H9 (cell line): ENCODE measurements around the gene HNMT. TPM values are rescaled to one million over a fixed set of nuclear protein-coding genes. Genes with fewer than 3 reads are reported as not detected.

Experiments used
- DNase-seq: peaks from one replicate; pipeline ENCODE4 v3.0.0-alpha.2; 2017
- H2AFZ ChIP-seq: one replicate; pipeline ENCODE4 v1.6.1; 2013; ENCODE audit warnings: mild to moderate bottlenecking, low read length, control low read depth, moderate library complexity
- H2AK5ac ChIP-seq: 2 replicates; pipeline ENCODE4 v1.6.1; 2013; ENCODE audit warnings: low read length, control low read depth, mixed read lengths; ENCODE audit not compliant: insufficient read length
- H2BK120ac ChIP-seq: one replicate; pipeline ENCODE4 v1.6.1; 2013; ENCODE audit warnings: low read depth, mild to moderate bottlenecking, low read length, control low read depth, inconsistent platforms; ENCODE audit not compliant: poor library complexity, severe bottlenecking
- H2BK12ac ChIP-seq: 2 replicates; pipeline ENCODE4 v1.6.1; 2013; ENCODE audit warnings: low read length, control low read depth, mixed read lengths, low read depth; ENCODE audit not compliant: insufficient read length
- H2BK15ac ChIP-seq: 2 replicates; pipeline ENCODE4 v1.6.1; 2013; ENCODE audit warnings: low read depth, low read length, control low read depth
- H2BK20ac ChIP-seq: one replicate; pipeline ENCODE4 v1.6.1; 2013; ENCODE audit warnings: low read depth, mild to moderate bottlenecking, low read length, control low read depth, inconsistent platforms; ENCODE audit not compliant: poor library complexity, severe bottlenecking
- H2BK5ac ChIP-seq: 2 replicates; pipeline ENCODE4 v1.6.1; 2013; ENCODE audit warnings: low read length, control low read depth, mixed read lengths; ENCODE audit not compliant: insufficient read length
- H3K14ac ChIP-seq: 2 replicates; pipeline ENCODE4 v1.6.1; 2013; ENCODE audit warnings: low read length, control low read depth; ENCODE audit not compliant: insufficient read depth
- H3K18ac ChIP-seq: 2 replicates; pipeline ENCODE4 v1.6.1; 2013; ENCODE audit warnings: low read depth, mild to moderate bottlenecking, mixed read lengths, low read length, control low read depth; ENCODE audit not compliant: insufficient read length
- H3K23ac ChIP-seq: 2 replicates; pipeline ENCODE4 v1.6.1; 2013; ENCODE audit warnings: low read length, control low read depth, mixed read lengths, low read depth; ENCODE audit not compliant: insufficient read length
- H3K23me2 ChIP-seq: 2 replicates; pipeline ENCODE4 v1.6.1; 2013; ENCODE audit warnings: low read depth, mild to moderate bottlenecking, mixed read lengths, low read length, control low read depth; ENCODE audit not compliant: insufficient read length, poor library complexity, severe bottlenecking
- H3K27ac ChIP-seq: 2 replicates; pipeline ENCODE4 v1.5.1; 2013; ENCODE audit warnings: low read length, control low read depth, mixed read lengths, low read depth; ENCODE audit not compliant: insufficient read length
- H3K27me3 ChIP-seq: 2 replicates; pipeline ENCODE4 v1.6.1; 2013; ENCODE audit warnings: low read length, control low read depth, inconsistent platforms; ENCODE audit not compliant: insufficient read depth
- H3K4ac ChIP-seq: 2 replicates; pipeline ENCODE4 v1.6.1; 2013; ENCODE audit warnings: low read depth, mild to moderate bottlenecking, control low read depth, inconsistent platforms, low read length, moderate library complexity
- H3K4me1 ChIP-seq: 2 replicates; pipeline ENCODE4 v1.6.1; 2013; ENCODE audit warnings: low read length, control low read depth, inconsistent platforms; ENCODE audit not compliant: insufficient read depth
- H3K4me2 ChIP-seq: 2 replicates; pipeline ENCODE4 v1.6.1; 2013; ENCODE audit warnings: low read length, control low read depth, mixed read lengths; ENCODE audit not compliant: insufficient read length, insufficient read depth
- H3K56ac ChIP-seq: 2 replicates; pipeline ENCODE4 v1.6.1; 2013; ENCODE audit warnings: low read depth, mild to moderate bottlenecking, mixed read lengths, low read length, control low read depth; ENCODE audit not compliant: insufficient read length
- H3K79me1 ChIP-seq: 2 replicates; pipeline ENCODE4 v1.6.1; 2013; ENCODE audit warnings: low read depth, mild to moderate bottlenecking, moderate library complexity, low read length, control low read depth, inconsistent platforms; ENCODE audit not compliant: insufficient read depth, poor library complexity, severe bottlenecking
- H3K79me2 ChIP-seq: 2 replicates; pipeline ENCODE4 v1.6.1; 2013; ENCODE audit warnings: low read length, control low read depth, inconsistent platforms; ENCODE audit not compliant: insufficient read depth
- H3K9ac ChIP-seq: 2 replicates; pipeline ENCODE4 v1.6.1; 2013; ENCODE audit warnings: low read length, control low read depth, mixed read lengths; ENCODE audit not compliant: insufficient read length; ENCODE audit errors: extremely low read depth
- H3K9me3 ChIP-seq: one replicate; pipeline ENCODE4 v1.6.1; 2013; ENCODE audit warnings: low read depth, low read length, inconsistent platforms; ENCODE audit not compliant: control insufficient read depth
- H3T11ph ChIP-seq: one replicate; pipeline ENCODE4 v1.6.1; 2013; ENCODE audit warnings: mild to moderate bottlenecking, low read length, control low read depth, inconsistent platforms
- H4K20me1 ChIP-seq: one replicate; pipeline ENCODE4 v1.6.1; 2013; ENCODE audit not compliant: control insufficient read depth, insufficient read length, insufficient read depth
- H4K5ac ChIP-seq: 2 replicates; pipeline ENCODE4 v1.6.1; 2013; ENCODE audit warnings: low read depth, mild to moderate bottlenecking, mixed read lengths, low read length, control low read depth; ENCODE audit not compliant: insufficient read length
- H4K8ac ChIP-seq: replicated peaks from 2 replicates; pipeline ENCODE4 v1.6.1; 2013; ENCODE audit warnings: low read length, control low read depth, mixed read lengths, low read depth; ENCODE audit not compliant: insufficient read length
- H4K91ac ChIP-seq: 2 replicates; pipeline ENCODE4 v1.6.1; 2013; ENCODE audit warnings: low read depth, mild to moderate bottlenecking, moderate library complexity, mixed read lengths, low read length, control low read depth; ENCODE audit not compliant: insufficient read length
- H3K27ac Mint-ChIP-seq, 3 experiments: 2 replicates in 2 of 3; 3 replicates in 1 of 3; pipeline ENCODE4 v1.8.0; 2020 to 2021; ENCODE audit warnings: mixed read lengths in 3 of 3, mild to moderate bottlenecking in 1 of 3, moderate library complexity in 1 of 3
- H3K27me3 Mint-ChIP-seq: 2 replicates; pipeline ENCODE4 v1.8.0; 2021; ENCODE audit warnings: low read depth, mild to moderate bottlenecking, moderate library complexity, mixed read lengths
- H3K36me3 Mint-ChIP-seq, 3 experiments: 2 replicates in 2 of 3; 3 replicates in 1 of 3; pipeline ENCODE4 v1.8.0; 2020 to 2021; ENCODE audit warnings: low read depth in 3 of 3, mixed read lengths in 3 of 3; ENCODE audit not compliant: insufficient read depth in 1 of 3
- H3K4me1 Mint-ChIP-seq, 2 experiments: 2 replicates each; pipeline ENCODE4 v1.8.0; 2020; ENCODE audit warnings: mixed read lengths in 2 of 2
- H3K4me3 Mint-ChIP-seq, 2 experiments: 2 replicates in 1 of 2; 3 replicates in 1 of 2; pipeline ENCODE4 v1.8.0; 2020 to 2021; ENCODE audit warnings: mild to moderate bottlenecking in 2 of 2, mixed read lengths in 2 of 2, moderate library complexity in 1 of 2
- H3K9me3 Mint-ChIP-seq, 2 experiments: 2 replicates in 1 of 2; 3 replicates in 1 of 2; pipeline ENCODE4 v1.8.0; 2020; ENCODE audit warnings: mild to moderate bottlenecking in 2 of 2, mixed read lengths in 2 of 2, moderate library complexity in 1 of 2
- CTCF ChIP-seq: fragments of 200-600 bp; sonication (generic); conservative IDR thresholded peaks from 3 replicates; pipeline ENCODE4 v1.8.0; 2021; ENCODE audit warnings: antibody characterized with exemption, mild to moderate bottlenecking
- WGBS: extraction: QIAGEN DNeasy Blood & Tissue Kit; methylation state at CpG from one replicate; pipeline ENCODE4 v1.1.7; 2013; ENCODE audit warnings: missing lambda C conversion rate, low lambda C conversion rate, mixed read lengths; ENCODE audit not compliant: insufficient read length; ENCODE audit errors: extremely low coverage; 5-methylcytosine and 5-hydroxymethylcytosine counted together
- total RNA-seq: library from RNA; stranded (reverse); gene quantifications from 2 replicates; pipeline ENCODE4 v1.2.1, GENCODE V29; 2021

Gene HNMT
- total RNA-seq, 1 experiment from 2014 or later, result 1.3 TPM

GRCh38 chr2:137945229-137945628 is 19.0 kb upstream of the HNMT start:
- WGBS, result no CpG with 5 or more reads among the region's 2 CpGs
- no peak overlapping the region for H2AK5ac ChIP-seq
- no peak overlapping the region for H3K18ac ChIP-seq
- H3K27me3 Mint-ChIP-seq, result peaks cover 25% of the 10 kb centered on the region
- no peak for TF ChIP-seq CTCF
- peaks cover 13 to 18% of the 10 kb centered on the region in 2 experiments for H3K4me1 Mint-ChIP-seq
- no peak overlapping the region for H3K4me3 Mint-ChIP-seq
- H3K4me1 ChIP-seq, result no peaks in the 10 kb centered on the region
- H3K79me2 ChIP-seq, result no peaks in the 10 kb centered on the region
- H2BK5ac ChIP-seq, result no peak overlapping the region
- no peak overlapping the region for H3K4ac ChIP-seq
- H3K9ac ChIP-seq, result no peak overlapping the region
- H2AFZ ChIP-seq, result no peak overlapping the region
- H3K23me2 ChIP-seq, result no peaks in the 10 kb centered on the region
- H2BK20ac ChIP-seq, result no peak overlapping the region
- DNase-seq, result no peak
- no peak overlapping the region for H3K27ac Mint-ChIP-seq
- no peaks in the 10 kb centered on the region for H4K20me1 ChIP-seq
- H3K9me3 Mint-ChIP-seq, result no peaks in the 10 kb centered on the region
- H3K27ac ChIP-seq, result no peak overlapping the region
- no peak overlapping the region for H2BK12ac ChIP-seq
- no peaks in the 10 kb centered on the region for H3K36me3 Mint-ChIP-seq
- H3K27me3 ChIP-seq, result no peaks in the 10 kb centered on the region; the same call in 1 of the 2 replicates
- no peak overlapping the region for H2BK120ac ChIP-seq
- no peak overlapping the region for H4K91ac ChIP-seq
- H3K56ac ChIP-seq, result no peak overlapping the region
- no peak overlapping the region for H4K8ac ChIP-seq
- no peak overlapping the region for H3K14ac ChIP-seq
- H2BK15ac ChIP-seq, result no peak overlapping the region
- H4K5ac ChIP-seq, result no peak overlapping the region
- no peaks in the 10 kb centered on the region for H3K79me1 ChIP-seq
- H3K9me3 ChIP-seq, result no peaks in the 10 kb centered on the region
- no peak overlapping the region for H3K4me2 ChIP-seq
- no peak overlapping the region for H3T11ph ChIP-seq
- no peak overlapping the region for H3K23ac ChIP-seq
